Measurements from ENCODE around the gene PCGF5. TPM values are rescaled to one million over a fixed set of nuclear protein-coding genes. Genes with fewer than 3 reads are reported as not detected.

Gene PCGF5
- total RNA-seq, 2 donors from 2014 or later: 42.8 to 62.0 TPM

GRCh38 chr10:91188889-91189288, 31.6 kb upstream of the PCGF5 start:
- Histone ChIP-seq H3K36me3 (no peaks in the 10 kb centered on the region), H3K27me3 (no peaks in the 10 kb centered on the region), H3K27ac (no peak overlapping the region), H3K4me1 (peaks cover 0 to 37% of the 10 kb centered on the region in 2 donors), H3K9me3 (no peaks in the 10 kb centered on the region), H3K4me3 (no peak overlapping the region)
- TF ChIP-seq, protein P1, sequence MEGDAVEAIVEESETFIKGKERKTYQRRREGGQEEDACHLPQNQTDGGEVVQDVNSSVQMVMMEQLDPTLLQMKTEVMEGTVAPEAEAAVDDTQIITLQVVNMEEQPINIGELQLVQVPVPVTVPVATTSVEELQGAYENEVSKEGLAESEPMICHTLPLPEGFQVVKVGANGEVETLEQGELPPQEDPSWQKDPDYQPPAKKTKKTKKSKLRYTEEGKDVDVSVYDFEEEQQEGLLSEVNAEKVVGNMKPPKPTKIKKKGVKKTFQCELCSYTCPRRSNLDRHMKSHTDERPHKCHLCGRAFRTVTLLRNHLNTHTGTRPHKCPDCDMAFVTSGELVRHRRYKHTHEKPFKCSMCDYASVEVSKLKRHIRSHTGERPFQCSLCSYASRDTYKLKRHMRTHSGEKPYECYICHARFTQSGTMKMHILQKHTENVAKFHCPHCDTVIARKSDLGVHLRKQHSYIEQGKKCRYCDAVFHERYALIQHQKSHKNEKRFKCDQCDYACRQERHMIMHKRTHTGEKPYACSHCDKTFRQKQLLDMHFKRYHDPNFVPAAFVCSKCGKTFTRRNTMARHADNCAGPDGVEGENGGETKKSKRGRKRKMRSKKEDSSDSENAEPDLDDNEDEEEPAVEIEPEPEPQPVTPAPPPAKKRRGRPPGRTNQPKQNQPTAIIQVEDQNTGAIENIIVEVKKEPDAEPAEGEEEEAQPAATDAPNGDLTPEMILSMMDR (IDR thresholded peaks at IDR 0.05): no peak
- no peak for DNase-seq (ENCODE audit: low spot score)

GRCh38 chr10:91190388-91190870, 30.0 kb upstream of the PCGF5 start:
- Histone ChIP-seq H3K27me3 (no peaks in the 10 kb centered on the region), H3K36me3 (no peaks in the 10 kb centered on the region), H3K4me3 (no peak overlapping the region), H3K9me3 (no peaks in the 10 kb centered on the region), H3K4me1 (peaks cover 0 to 29% of the 10 kb centered on the region in 2 donors), H3K27ac (peak overlapping the region; percentile 44 to 69)
- TF ChIP-seq, protein P1 (IDR thresholded peaks at IDR 0.05): no peak
- DNase-seq (ENCODE audit: low spot score): no peak

DNA sequence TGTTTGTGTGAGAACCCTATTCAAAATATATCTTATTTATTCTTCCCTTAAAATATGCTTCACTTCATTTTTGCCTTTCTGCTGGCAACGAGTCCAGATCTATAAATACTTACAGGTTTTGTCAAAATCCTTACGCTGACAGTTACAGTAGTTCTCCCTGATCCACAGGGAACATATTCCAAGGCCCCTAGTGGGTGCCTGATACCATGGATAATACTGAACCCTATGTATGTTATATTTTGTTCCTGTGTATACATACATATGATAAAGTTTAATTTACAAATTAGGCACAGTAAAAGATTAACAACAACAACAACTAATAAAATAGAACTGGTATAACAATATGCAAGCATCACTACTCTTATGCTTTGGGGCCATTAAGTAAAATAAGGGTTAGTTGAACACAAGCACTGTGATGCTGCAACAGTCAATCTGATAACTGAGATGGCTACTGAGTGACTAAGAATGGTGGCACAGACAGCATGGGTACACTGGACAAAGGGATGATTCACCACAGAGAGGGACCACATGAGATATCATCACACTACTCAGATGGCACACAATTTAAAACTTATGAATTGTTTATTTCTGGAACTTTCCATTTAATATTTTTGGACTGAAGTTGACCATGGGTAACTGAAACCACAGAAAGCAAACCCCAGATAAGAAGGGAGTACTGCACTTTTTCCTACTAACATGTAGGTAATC, 29.4 kb upstream of the PCGF5 start:
- Histone ChIP-seq H3K27ac (peak overlapping the region; percentile 52 to 69), H3K27me3 (no peaks in the 10 kb centered on the region), H3K4me3 (no peak overlapping the region), H3K4me1 (peaks cover 0 to 32% of the 10 kb centered on the region in 2 donors), H3K9me3 (no peaks in the 10 kb centered on the region), H3K36me3 (no peaks in the 10 kb centered on the region)
- TF ChIP-seq, protein P1 (IDR thresholded peaks at IDR 0.05): no peak
- DNase-seq (ENCODE audit: low spot score): no peak

DNA sequence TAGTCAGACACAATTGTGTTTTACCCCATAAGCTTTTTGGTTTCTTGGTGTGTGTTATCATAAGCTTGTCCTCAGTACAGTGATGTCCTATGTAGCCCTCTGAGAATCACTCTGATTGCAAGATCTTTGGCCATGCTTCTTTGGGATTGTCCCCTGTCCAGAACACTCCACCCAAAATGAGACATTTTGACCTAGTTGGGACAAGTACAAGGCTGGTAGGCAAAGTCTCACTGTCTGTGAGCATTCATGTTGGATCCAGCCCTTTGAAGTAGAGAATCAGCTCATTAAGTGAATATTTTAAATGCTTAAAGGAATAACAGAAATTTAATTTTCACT, 28.9 kb upstream of the PCGF5 start:
- H3K9me3 ChIP-seq: no peaks in the 10 kb centered on the region
- H3K4me3 ChIP-seq: no peak overlapping the region
- peaks cover 0 to 38% of the 10 kb centered on the region in 2 donors for H3K4me1 ChIP-seq
- H3K27ac ChIP-seq: peak overlapping the region; percentile 52 to 69
- TF ChIP-seq, protein P1 (IDR thresholded peaks at IDR 0.05): no peak
- H3K27me3 ChIP-seq: no peaks in the 10 kb centered on the region
- no peaks in the 10 kb centered on the region for H3K36me3 ChIP-seq
- no peak for DNase-seq (ENCODE audit: low spot score)

GRCh38 chr10:91194497-91195179, 25.8 kb upstream of the PCGF5 start:
- H3K27ac ChIP-seq: no peak overlapping the region
- TF ChIP-seq, protein P1 (IDR thresholded peaks at IDR 0.05): no peak
- no peak overlapping the region for H3K4me3 ChIP-seq
- no peak for DNase-seq (ENCODE audit: low spot score)
- H3K27me3 ChIP-seq: no peaks in the 10 kb centered on the region
- no peaks in the 10 kb centered on the region for H3K9me3 ChIP-seq
- peaks cover 0 to 63% of the 10 kb centered on the region in 2 donors for H3K4me1 ChIP-seq
- H3K36me3 ChIP-seq: no peaks in the 10 kb centered on the region

Measured in right atrium auricular region (tissue), 2 donors.